HG02943 (cell line): ENCODE data around the gene NPAS2.

Experiments used
- ATAC-seq: cut with Tn5 transposase; IDR thresholded peaks from one replicate; pipeline ENCODE4 v1.9.1; 2021; ENCODE audit warnings: mild to moderate bottlenecking, low read depth, moderate library complexity; ENCODE audit not compliant: unreplicated experiment

Gene NPAS2

GRCh38 chr2:100955226-100955625 is 135.3 kb downstream of the NPAS2 start:
- no peak for ATAC-seq

DNA sequence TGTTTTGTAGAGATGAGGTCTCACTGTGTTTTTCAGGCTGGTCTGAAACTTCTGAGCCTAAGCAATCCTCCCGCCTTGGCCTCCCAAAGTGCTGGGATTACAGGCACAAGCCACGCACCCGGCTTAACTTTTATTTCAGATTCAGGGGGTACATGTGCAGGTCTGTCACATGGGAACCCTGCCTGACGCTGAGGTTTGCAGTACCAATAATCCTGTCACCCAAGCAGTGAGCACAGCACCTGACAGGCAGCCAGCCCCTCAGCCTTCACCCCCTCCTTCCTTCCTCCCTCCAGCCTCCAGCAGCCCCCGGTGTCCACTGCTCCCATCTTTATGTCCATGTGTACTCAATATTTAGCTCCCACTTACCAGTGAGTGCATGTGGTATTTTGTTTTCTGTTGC is 136.1 kb downstream of the NPAS2 start:
- ATAC-seq = no peak

GRCh38 chr2:100957996-100958653 is 138.2 kb downstream of the NPAS2 start:
- no peak for ATAC-seq

- no peak for ATAC-seq
These were observed 139.4 kb downstream of the NPAS2 start for GRCh38 chr2:100959225-100959880.

DNA sequence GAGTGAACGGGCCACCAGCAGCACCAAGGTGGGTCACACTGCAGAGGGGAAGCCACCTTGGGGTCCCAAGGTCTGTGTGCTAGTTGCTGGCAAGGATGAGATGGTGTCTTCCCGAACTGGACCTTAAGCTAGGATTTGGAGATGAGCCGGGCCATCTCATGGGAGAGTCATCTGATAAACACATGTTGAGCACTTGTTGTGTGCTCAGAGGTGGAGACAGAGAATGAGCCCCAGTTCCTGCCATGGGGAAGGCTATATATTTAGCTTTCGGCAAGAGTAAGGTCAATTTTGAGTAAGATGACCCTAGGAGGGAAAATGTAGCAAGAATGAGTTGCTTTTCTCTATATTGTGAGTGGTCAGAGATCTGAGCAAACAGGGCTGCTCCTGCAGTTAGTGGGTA is 140.7 kb downstream of the NPAS2 start:
- no peak for ATAC-seq

DNA sequence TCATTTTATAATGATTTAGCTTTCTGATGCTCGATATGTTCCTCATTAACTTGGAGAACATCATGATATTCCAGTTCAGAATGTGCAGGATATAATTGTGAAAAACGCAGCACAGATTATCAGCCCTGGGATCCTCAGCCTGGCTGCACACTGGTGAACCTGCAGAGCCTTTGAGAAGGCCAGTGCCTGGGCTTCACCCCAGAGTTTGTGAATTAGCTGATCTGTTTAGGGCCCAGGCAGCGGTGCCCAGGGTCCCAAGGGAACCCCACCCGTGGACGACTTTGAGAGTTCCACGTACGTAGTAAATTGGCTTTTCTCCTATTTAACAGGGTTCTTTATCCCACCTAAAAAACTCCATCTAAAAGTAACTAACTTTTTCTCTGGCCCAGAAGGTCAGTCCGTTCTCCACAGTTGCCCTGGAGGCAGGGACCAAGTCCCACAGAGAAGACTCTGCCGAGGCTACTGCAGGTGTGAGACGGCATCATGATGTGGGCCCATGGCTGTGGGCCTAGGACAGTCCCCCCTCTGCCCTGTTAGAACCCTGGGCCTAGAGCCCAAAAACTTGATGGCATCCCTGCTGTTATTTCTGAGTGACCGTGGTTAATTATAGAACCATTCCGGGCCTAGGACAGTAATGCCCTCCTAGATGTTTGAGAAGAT is 142.6 kb downstream of the NPAS2 start:
- no peak for ATAC-seq

DNA sequence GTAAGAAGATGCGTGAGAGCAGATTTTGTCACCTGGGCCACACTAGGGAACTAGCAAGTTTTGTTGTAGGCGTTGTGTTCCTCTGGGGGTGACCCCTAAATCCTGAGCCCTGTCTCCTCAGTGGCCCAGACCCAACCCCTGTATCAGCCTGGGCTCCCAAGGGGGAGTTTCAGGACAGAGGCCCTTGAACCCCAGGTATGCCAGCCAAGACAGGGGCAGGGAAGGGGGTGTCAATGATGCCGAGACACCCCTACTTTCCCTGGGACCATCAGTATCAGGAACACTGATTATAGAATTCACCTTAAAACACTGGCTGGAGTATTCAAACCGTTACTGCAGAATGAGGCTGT is 143.1 kb downstream of the NPAS2 start:
- no peak for ATAC-seq

DNA sequence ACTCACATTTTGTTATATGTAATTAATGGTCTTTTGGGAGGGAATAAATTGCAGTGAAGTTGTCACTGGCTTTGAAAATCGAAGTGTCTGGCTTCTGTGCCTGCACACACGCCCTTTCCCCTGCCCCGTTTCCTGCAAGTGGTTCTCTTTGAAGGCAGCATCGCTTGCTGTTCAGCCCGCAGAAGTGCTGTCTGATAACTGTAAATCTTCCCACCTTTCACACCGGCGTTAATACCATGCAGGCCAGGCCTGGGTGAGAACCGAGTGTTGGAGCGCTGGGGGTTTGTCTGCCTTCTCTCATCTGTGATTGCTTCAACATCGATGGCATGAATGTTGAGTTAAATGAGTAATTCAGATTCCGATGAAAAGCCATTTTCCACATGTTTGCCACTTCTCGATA is 144.3 kb downstream of the NPAS2 start:
- ATAC-seq = no peak

DNA sequence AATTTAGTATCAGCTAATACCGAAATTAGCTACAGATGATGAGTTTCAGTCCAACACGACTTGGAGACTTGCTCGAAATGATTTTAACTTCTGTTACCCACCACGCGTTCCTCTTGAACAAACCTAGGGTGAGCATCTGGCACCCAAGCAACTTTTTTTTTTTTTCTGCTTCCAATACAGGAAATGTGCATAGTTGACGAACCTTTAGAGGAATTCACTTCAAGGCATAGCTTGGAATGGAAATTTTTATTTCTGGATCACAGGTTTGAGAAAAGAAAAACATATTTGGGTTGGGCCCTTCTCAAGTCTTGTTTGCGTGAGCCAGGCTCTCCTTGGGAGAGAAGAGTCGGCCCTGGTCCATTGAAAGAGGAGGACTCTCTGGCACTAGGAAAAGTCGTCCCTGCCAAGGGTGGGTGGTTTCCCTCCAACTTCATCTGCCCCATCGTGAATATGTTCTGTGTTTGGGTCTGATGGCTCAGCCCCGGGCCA is 144.8 kb downstream of the NPAS2 start:
- ATAC-seq = no peak

GRCh38 chr2:100965596-100965995 is 145.7 kb downstream of the NPAS2 start:
- no peak for ATAC-seq

DNA sequence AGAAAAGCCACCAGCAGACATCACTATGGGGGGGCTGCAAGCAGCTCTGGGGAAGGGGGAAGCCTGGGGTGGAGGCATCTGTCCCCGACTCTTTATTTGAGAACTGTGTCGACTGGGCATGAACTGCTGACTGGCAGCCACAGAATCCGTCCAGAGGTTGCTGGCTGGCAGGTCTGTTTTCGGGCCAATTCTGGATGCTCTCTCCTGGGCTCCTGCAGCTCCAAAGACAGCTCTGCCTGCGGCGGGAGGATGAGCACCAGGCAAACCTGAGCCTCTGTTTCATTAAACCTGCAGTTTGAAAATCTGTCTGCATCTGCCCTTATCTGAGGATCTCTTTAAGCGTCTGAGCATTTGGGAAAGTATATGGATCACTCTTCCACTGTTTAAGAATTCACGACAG is 147.8 kb downstream of the NPAS2 start:
- no peak for ATAC-seq

- no peak for ATAC-seq
These were observed 148.5 kb downstream of the NPAS2 start for GRCh38 chr2:100968146-100969145.

DNA sequence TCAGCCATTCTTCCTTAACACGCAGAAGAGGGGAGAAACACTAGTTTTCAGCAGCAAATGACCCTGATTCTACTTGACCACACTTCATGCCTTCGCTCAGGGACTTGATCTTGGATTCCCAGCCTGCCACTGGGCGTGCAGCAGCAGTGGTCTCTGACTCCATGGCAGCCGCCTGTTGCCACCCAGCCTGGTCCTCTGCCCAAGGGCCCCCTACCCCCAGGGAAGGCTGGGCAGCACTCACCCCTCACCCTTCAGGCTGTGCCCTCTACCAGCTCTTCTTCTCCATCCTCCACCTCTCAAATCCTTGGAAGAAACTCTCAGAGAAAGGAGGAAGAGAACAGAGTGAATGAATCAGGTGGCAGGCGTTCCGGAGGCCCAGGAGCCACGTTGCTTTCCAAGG is 150.1 kb downstream of the NPAS2 start:
- no peak for ATAC-seq

- no peak for ATAC-seq
These were observed 151.3 kb downstream of the NPAS2 start for GRCh38 chr2:100971221-100971620.

GRCh38 chr2:100972452-100972851 is 152.5 kb downstream of the NPAS2 start:
- no peak for ATAC-seq

DNA sequence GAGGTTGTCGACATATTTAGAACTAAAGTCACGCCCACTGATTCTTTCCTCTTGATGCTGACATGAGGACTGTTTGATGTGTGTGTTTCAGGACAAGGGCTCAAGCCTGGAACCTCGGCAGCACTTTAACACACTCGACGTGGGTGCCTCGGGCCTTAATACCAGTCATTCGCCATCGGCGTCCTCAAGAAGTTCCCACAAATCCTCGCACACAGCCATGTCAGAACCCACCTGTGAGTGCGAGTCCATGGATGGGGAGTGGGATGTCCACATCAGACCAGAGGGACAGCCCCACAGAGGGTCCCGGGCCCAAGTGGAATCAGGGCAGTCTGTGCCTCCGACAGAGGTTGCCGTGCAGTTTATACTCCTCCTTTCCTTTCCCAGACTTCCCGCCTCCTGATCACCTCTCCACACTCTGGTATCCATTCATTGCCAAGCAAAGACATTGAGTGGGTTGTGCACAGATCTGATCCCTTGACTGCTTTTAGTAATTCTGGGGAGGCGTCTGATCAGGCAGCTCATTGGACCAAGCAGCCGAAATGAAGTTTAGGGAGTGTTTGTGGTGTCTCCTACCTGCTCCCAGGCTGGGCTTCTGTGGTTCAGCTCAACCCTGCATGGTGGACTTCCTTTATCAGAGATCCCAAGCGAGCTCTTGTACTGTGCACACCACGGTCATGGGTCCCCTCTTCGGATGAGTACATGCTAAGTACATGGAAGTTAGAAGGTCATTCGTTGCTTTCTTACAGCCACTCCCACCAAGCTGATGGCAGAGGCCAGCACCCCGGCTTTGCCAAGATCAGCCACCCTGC is 155.0 kb downstream of the NPAS2 start:
- no peak for ATAC-seq

DNA sequence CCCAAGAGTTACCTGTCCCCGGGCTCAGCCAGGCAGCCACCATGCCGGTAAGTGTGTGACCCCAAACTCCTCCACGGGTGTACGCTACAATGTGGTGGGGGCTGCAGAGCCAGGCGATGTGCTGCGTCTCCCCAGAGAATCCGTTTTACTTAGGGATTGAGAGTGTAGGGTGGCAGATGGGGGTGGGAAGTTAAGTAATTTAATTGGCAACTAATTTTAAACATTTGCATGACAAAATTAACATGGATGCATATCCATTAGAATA is 155.5 kb downstream of the NPAS2 start:
- ATAC-seq = no peak

DNA sequence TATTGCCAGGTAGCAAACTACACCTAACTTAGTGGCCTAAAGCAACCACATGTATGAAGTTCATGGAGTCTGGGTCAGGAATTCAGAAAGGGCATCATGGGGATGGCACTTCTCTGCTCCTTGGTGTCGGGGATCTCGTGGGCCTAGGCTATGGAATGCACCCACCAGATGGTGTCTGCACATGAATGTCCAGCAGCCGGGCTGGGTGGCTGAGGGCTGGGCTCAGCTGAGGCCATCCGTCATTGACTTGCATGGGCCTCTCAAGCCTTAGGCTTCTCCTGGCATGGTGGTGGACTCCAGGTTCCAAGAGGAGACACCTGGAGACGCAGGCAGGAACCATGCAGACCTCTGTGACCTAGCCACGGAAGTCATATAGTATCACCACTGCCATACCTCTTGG is 156.1 kb downstream of the NPAS2 start:
- ATAC-seq = no peak

GRCh38 chr2:100976645-100977391 is 156.9 kb downstream of the NPAS2 start:
- ATAC-seq = no peak
